Body of pancreas (tissue), 4 donors: ENCODE data around the gene CAPZA1. TPM values are rescaled to one million over a fixed set of nuclear protein-coding genes. Genes with fewer than 3 reads are reported as not detected.

Experiments used
- ATAC-seq: fragments of 150-250 bp; one replicate; pipeline ENCODE4 v1.9.1; 2016
- DNase-seq, 4 donors: peaks; one replicate each; pipeline ENCODE4 v3.0.0-alpha.2; 2019
- H3K27ac ChIP-seq, 4 donors: fragments of 200-600 bp; sonication (generic); 1 replicate in 3 of 4; 2 replicates in 1 of 4; pipeline versions ENCODE4 v1.5.1 to v1.6.1; 2016 to 2019; ENCODE audit warnings: mild to moderate bottlenecking in 1 of 4, mixed read lengths in 1 of 4, moderate library complexity in 1 of 4
- H3K27me3 ChIP-seq, 2 donors: fragments of 200-600 bp; sonication (generic); one replicate each; pipeline ENCODE4 v1.6.0; 2016; ENCODE audit warnings: mild to moderate bottlenecking in 1 of 2
- H3K36me3 ChIP-seq, 2 donors: fragments of 200-600 bp; sonication (generic); replicated peaks in 1 of 2; 2 replicates each; pipeline ENCODE4 v1.5.1; 2016; ENCODE audit warnings: low read depth in 2 of 2; ENCODE audit not compliant: insufficient read depth in 1 of 2
- H3K4me1 ChIP-seq: fragments of 200-600 bp; sonication (generic); one replicate; pipeline ENCODE4 v1.6.0; 2016
- H3K4me3 ChIP-seq, 2 donors: fragments of 200-600 bp; sonication (generic); 1 replicate in 1 of 2; 2 replicates in 1 of 2; pipeline ENCODE4 v1.5.1; 2016 to 2019
- H3K9me3 ChIP-seq, 3 donors: fragments of 200-600 bp; sonication (generic); 1 replicate in 2 of 3; 2 replicates in 1 of 3; pipeline ENCODE4 v1.5.1; 2016
- POLR2A ChIP-seq, 3 donors: fragments of 450-650 bp; IDR thresholded peaks; one replicate each; pipeline ENCODE4 v1.6.1; 2016; ENCODE audit warnings: antibody characterized with exemption in 3 of 3, mild to moderate bottlenecking in 2 of 3
- WGBS, 2 donors: methylation state at CpG; one replicate each; pipeline ENCODE4 v1.1.5; 2017; 5-methylcytosine and 5-hydroxymethylcytosine counted together
- intact Hi-C: fragments of 100-400 bp; cut with DNase I; formaldehyde crosslinking; loops from one replicate; pipeline ENCODE4 v1.15.1; 2023
- total RNA-seq, 2 donors: library from RNA; depleted of rRNA; stranded (reverse); fragments of >200 nt; gene quantifications; one replicate each; pipeline ENCODE4 v1.1.0, GENCODE V29; 2016
- TF ChIP-seq, protein P1 (sequence below), 7 experiments: fragments of 450-650 bp in 4 of 7; fragments of 200-600 bp in 3 of 7; sonication (generic) in 3 of 7; IDR thresholded peaks; one replicate each; pipeline ENCODE4 v1.5.1; 2016 to 2019; ENCODE audit warnings: antibody characterized with exemption in 7 of 7

CAPZA1 gene
- total RNA-seq, 2 donors from 2014 or later: 56.0 to 66.9 TPM

DNA sequence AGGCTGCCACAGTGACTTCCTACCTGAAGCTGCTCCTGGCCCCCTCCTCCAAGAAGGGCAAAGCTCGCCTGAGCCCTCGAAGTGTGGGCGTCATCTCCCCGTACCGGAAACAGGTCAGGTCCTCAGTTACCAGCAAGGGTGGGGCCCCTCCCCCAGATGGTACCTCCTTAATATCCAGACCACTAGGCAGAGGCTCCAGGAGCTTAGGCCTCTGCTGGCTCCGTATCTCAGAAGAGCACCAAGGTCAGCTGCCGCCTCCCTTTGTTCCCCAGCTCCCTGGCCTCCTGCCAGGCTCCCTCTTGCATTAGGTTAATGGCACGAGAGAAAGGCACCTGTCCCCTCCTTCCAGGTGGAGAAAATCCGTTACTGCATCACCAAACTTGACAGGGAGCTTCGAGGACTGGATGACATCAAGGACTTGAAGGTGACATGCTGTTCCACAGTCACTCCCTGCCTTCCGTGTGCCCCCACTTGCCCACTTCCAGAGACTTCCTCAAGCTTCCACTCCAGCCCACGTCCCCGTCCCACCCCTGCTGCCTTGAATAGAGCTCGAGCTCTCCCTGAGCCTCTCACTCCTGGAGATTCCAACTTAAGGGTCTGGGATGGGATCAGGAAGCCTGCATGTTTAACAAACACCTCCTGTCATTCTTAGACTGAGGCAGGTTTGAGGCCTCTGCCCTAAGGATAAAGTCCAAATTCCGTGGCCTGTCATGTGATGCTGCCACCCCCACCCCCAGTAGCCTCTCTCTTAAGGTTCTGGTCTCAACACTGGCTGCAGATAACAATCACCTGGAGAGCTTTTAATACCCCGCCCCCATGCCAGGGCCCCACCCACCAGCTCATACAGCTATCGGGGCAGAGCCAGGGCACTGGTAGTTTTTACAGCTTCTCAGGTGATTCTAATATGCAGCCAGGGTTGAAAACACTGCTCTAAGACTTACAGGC, 79.0 kb downstream of the CAPZA1 start:
- Histone ChIP-seq H3K9me3 (no peaks in the 10 kb centered on the region), H3K27me3 (no peaks in the 10 kb centered on the region), H3K36me3 (peaks cover 4 to 11% of the 10 kb centered on the region in 2 donors), H3K4me1 (peaks cover 50% of the 10 kb centered on the region), H3K4me3 (no peak overlapping the region), H3K27ac (peak overlapping the region; percentile 6 to 77 (median 75))
- WGBS, 2 donors: 28 to 42% methylated on average over 10 to 17 of the region's 17 CpGs
- intact Hi-C loops: loop anchor here (10.0 kb wide), 1 partner anchor 74 kb away; no protein-coding TSS in a partner anchor
- DNase-seq (peak; percentile 65 to 81 (median 73)), ATAC-seq (peak; percentile 36)
- TF ChIP-seq POLR2A (IDR thresholded peaks at IDR 0.05): no peak
- TF ChIP-seq, protein P1, sequence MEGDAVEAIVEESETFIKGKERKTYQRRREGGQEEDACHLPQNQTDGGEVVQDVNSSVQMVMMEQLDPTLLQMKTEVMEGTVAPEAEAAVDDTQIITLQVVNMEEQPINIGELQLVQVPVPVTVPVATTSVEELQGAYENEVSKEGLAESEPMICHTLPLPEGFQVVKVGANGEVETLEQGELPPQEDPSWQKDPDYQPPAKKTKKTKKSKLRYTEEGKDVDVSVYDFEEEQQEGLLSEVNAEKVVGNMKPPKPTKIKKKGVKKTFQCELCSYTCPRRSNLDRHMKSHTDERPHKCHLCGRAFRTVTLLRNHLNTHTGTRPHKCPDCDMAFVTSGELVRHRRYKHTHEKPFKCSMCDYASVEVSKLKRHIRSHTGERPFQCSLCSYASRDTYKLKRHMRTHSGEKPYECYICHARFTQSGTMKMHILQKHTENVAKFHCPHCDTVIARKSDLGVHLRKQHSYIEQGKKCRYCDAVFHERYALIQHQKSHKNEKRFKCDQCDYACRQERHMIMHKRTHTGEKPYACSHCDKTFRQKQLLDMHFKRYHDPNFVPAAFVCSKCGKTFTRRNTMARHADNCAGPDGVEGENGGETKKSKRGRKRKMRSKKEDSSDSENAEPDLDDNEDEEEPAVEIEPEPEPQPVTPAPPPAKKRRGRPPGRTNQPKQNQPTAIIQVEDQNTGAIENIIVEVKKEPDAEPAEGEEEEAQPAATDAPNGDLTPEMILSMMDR (IDR thresholded peaks at IDR 0.05): peak in 1 of 7 experiments; percentile 3

DNA sequence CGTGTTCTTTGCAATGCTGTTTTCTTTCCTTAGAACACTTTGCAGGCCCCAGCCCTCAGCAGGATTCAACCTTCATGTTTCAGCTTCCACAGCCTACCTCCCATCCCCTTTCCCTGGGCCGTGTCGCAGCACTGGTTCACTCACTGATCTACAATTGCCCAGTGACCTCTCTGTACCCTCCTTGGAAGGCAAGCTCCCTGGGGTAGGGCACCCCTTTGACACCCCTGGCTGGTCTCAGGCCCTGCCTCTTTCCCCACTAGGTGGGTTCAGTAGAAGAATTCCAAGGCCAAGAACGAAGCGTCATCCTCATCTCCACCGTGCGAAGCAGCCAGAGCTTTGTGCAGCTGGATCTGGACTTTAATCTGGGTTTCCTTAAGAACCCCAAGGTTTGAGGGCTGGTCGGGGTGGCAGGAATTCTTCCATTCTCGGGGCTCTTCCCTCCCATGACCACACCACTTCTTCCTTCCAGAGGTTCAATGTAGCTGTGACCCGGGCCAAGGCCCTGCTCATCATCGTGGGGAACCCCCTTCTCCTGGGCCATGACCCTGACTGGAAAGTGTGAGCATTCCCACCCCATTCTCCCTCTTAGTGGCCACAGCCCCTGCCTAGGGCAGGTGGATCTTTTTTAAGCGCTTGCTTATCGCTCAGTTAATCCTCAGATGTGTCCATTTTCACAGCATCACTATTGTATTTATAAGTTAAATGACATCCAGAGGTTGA, 80.0 kb downstream of the CAPZA1 start:
- intact Hi-C loops: loop anchor here (10.0 kb wide), 1 partner anchor 75 kb away; no protein-coding TSS in a partner anchor
- Histone ChIP-seq H3K9me3 (no peaks in the 10 kb centered on the region), H3K4me1 (peaks cover 59% of the 10 kb centered on the region), H3K27me3 (no peaks in the 10 kb centered on the region), H3K36me3 (peaks cover 0 to 8% of the 10 kb centered on the region in 2 donors), H3K4me3 (no peak overlapping the region), H3K27ac (peak overlapping the region; percentile 20 to 77 (median 75))
- no peak for TF ChIP-seq POLR2A (IDR thresholded peaks at IDR 0.05)
- TF ChIP-seq, protein P1 (IDR thresholded peaks at IDR 0.05): no peak
- 73 to 81% methylated on average over 12 to 13 of the region's 13 CpGs for WGBS, 2 donors
- DNase-seq (no peak), ATAC-seq (no peak)

DNA sequence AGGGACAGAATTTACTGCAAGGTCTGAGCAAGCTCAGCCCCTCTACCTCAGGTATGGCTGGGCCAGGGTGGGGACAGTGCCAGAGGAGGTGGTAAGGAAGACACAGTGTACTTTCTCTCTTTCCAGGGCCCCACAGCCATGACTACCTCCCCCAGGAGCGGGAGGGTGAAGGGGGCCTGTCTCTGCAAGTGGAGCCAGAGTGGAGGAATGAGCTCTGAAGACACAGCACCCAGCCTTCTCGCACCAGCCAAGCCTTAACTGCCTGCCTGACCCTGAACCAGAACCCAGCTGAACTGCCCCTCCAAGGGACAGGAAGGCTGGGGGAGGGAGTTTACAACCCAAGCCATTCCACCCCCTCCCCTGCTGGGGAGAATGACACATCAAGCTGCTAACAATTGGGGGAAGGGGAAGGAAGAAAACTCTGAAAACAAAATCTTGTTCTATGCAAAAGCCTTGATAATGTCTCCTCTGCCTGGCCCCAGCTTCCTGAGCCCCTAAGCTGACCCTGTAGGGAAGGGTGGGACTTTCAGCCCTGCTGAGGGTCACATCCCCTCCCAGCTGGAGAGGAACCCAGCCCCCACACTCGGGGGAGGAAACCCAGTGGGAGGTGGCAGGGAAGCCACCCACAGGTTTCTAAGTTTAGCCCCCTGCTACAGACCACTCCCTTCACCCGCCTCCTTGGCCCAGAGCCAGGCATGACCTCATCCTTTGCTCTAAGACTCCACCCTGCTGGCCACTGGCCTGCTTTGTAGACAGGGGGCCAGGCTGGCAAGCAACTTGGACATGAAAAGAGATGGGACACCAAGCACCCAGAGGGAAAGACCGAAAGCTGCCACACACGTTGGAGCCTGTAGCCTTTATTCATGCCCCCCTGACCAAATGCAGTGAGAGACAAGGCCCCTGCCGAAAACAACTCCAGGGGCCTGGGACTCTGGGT, 80.9 kb downstream of the CAPZA1 start:
- TF ChIP-seq POLR2A (IDR thresholded peaks at IDR 0.05): no peak
- TF ChIP-seq, protein P1 (IDR thresholded peaks at IDR 0.05): peak in 4 of 7 experiments; percentile 35 to 43 (median 38)
- Histone ChIP-seq H3K36me3 (peaks cover 0 to 4% of the 10 kb centered on the region in 2 donors), H3K4me3 (no peak overlapping the region), H3K4me1 (peaks cover 69% of the 10 kb centered on the region), H3K27ac (peak overlapping the region; percentile 37 to 77 (median 75)), H3K27me3 (no peaks in the 10 kb centered on the region), H3K9me3 (no peaks in the 10 kb centered on the region)
- DNase-seq (peak; percentile 91 to 95 (median 94)), ATAC-seq (peak; percentile 67)
- intact Hi-C loops: no loop called here
- WGBS, 2 donors: 38 to 57% methylated on average over 7 of the region's 7 CpGs
